ENCODE data around the gene PPEF1. TPM values are rescaled to one million over a fixed set of nuclear protein-coding genes. Genes with fewer than 3 reads are reported as not detected.

PPEF1 gene
- total and polyA plus RNA-seq, 12 donors: 0.29 to 3.6 (median 0.48) TPM; not detected in 4

DNA sequence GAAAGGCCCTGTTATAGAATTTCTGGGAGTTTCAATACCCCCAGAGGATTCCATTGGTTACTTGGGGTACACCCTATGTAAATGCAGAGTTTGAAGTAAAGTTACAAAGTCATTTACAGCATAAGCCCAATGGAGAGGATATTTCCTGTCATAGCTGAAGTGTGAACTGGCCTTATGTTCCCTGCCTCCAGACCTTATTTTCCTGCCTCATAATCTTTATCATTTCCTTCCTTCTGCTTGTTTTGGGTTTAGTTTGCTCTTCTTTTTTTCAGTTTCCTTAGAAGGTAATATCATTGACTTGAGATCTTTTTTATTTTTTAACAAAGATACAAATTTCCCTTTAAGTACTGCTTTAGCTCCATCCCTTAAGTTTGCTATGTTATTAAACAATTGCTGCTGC, 85.4 kb downstream of the PPEF1 start:
- no peaks in the 10 kb centered on the region for H3K9me3 ChIP-seq (replicated peaks in 1 of 3)
- intact Hi-C loops (cut with DNase I): no loop called here
- H3K27me3 ChIP-seq: no peaks in the 10 kb centered on the region
- TF ChIP-seq, protein P1, sequence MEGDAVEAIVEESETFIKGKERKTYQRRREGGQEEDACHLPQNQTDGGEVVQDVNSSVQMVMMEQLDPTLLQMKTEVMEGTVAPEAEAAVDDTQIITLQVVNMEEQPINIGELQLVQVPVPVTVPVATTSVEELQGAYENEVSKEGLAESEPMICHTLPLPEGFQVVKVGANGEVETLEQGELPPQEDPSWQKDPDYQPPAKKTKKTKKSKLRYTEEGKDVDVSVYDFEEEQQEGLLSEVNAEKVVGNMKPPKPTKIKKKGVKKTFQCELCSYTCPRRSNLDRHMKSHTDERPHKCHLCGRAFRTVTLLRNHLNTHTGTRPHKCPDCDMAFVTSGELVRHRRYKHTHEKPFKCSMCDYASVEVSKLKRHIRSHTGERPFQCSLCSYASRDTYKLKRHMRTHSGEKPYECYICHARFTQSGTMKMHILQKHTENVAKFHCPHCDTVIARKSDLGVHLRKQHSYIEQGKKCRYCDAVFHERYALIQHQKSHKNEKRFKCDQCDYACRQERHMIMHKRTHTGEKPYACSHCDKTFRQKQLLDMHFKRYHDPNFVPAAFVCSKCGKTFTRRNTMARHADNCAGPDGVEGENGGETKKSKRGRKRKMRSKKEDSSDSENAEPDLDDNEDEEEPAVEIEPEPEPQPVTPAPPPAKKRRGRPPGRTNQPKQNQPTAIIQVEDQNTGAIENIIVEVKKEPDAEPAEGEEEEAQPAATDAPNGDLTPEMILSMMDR (IDR thresholded peaks at IDR 0.05): no peak
- H3K36me3 ChIP-seq (replicated peaks in 1 of 2): no peaks in the 10 kb centered on the region
- H3K27ac ChIP-seq: no peak overlapping the region
- no peak overlapping the region for H3K4me3 ChIP-seq
- DNase-seq: no peak
- no peaks in the 10 kb centered on the region for H3K4me1 ChIP-seq (replicated peaks in 1 of 2)

DNA sequence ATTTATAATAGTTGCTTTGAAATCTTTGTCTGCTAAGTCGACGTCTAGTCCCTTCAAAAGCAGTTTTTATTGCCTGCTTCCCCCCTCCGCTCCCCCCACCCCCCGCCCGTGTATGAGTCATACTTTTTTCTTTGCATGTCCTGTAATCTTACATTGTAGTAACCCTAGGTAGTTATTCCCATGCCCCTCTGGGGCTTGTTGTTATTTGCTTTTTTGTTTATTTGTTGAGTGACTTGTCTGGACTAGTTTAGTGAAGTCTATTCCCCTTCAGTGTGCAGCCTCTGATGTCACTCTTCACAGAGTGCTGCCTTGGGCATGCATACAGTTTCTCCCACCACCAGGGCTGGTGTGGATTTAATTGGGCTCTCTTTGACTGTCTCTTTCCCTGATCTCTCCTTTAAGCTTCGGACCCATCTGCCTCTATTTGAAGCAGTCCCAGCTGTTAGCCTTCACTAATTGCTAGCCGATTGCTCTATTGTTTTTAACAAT, 86.2 kb downstream of the PPEF1 start:
- Histone ChIP-seq H3K27me3 (peaks cover 4% of the 10 kb centered on the region), H3K4me1 (replicated peaks in 1 of 2) (no peaks in the 10 kb centered on the region), H3K27ac (no peak overlapping the region), H3K4me3 (no peak overlapping the region), H3K36me3 (replicated peaks in 1 of 2) (no peaks in the 10 kb centered on the region), H3K9me3 (replicated peaks in 1 of 3) (no peaks in the 10 kb centered on the region)
- intact Hi-C loops (cut with DNase I): no loop called here
- TF ChIP-seq, protein P1 (IDR thresholded peaks at IDR 0.05): no peak
- TF ChIP-seq POLR2A (IDR thresholded peaks at IDR 0.05): no peak
- no peak for DNase-seq
- 40 to 60% (median 41%) methylated on average over 6 to 7 of the region's 7 CpGs for WGBS, 4 donors

DNA sequence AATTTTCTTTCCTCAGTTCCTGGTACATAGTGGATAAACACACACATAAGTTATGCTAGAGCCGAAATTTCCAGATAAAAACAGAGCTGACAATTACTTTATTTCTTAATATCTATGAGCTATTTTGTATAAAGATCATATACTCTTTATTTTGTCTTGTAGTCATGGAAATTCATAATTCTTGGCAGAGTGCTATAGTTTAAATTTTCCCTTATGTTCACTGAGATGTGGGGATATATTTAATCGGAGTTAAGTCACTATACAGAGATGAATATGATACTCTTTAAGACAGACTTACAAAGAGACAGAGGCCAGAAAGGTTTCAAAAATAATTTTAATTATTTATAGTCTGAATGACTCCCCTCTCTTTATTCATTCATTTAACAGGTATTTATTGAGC, 89.7 kb downstream of the PPEF1 start:
- no peak for TF ChIP-seq POLR2A (IDR thresholded peaks at IDR 0.05)
- TF ChIP-seq, protein P1 (IDR thresholded peaks at IDR 0.05): no peak
- WGBS, 4 donors: 80 to 92% (median 87%) methylated on average over 2 of the region's 2 CpGs

DNA sequence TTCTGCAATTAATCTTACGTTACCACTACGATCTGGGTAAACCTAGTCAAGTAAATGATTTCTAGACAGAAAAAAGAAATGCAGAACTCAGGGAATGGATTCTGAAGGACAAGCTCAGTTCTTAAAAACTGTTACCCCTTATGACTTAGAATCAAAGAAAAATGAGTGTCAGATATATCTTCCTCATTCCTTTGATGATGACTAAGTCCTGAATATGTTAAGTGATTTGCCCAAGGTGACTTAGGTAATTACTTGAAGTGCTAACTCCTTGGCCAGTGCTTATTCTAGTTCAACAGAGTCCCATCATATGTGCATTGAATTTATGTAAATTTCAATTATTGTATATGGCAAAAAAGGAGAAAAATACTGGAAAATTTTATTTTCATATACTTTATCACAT, 92.5 kb downstream of the PPEF1 start:
- H3K27me3 ChIP-seq: peaks cover 4% of the 10 kb centered on the region
- no peaks in the 10 kb centered on the region for H3K9me3 ChIP-seq (replicated peaks in 1 of 3)
- H3K27ac ChIP-seq: no peak overlapping the region
- no peaks in the 10 kb centered on the region for H3K4me1 ChIP-seq (replicated peaks in 1 of 2)
- H3K36me3 ChIP-seq (replicated peaks in 1 of 2): no peaks in the 10 kb centered on the region
- WGBS, 4 donors: 73 to 89% (median 77%) methylated on average over 2 of the region's 2 CpGs
- no peak overlapping the region for H3K4me3 ChIP-seq
- intact Hi-C loops (cut with DNase I): no loop called here
- TF ChIP-seq, protein P1 (IDR thresholded peaks at IDR 0.05): no peak
- no peak for TF ChIP-seq POLR2A (IDR thresholded peaks at IDR 0.05)
- no peak for DNase-seq

More for the DNA sequence above, 89.7 kb downstream of the PPEF1 start:
- DNase-seq: no peak
- Histone ChIP-seq H3K4me1 (replicated peaks in 1 of 2) (no peaks in the 10 kb centered on the region), H3K4me3 (no peak overlapping the region), H3K27ac (no peak overlapping the region), H3K36me3 (replicated peaks in 1 of 2) (no peaks in the 10 kb centered on the region), H3K27me3 (peaks cover 4% of the 10 kb centered on the region), H3K9me3 (replicated peaks in 1 of 3) (no peaks in the 10 kb centered on the region)
- intact Hi-C loops (cut with DNase I): no loop called here
